GM19238 (cell line): ENCODE data around the gene ZDHHC7.

ENCODE experiments used
- DNase-seq: peaks from one replicate; pipeline ENCODE4 v3.0.0; 2011; ENCODE audit warnings: low spot score; ENCODE audit not compliant: insufficient read length

The ZDHHC7 gene

DNA sequence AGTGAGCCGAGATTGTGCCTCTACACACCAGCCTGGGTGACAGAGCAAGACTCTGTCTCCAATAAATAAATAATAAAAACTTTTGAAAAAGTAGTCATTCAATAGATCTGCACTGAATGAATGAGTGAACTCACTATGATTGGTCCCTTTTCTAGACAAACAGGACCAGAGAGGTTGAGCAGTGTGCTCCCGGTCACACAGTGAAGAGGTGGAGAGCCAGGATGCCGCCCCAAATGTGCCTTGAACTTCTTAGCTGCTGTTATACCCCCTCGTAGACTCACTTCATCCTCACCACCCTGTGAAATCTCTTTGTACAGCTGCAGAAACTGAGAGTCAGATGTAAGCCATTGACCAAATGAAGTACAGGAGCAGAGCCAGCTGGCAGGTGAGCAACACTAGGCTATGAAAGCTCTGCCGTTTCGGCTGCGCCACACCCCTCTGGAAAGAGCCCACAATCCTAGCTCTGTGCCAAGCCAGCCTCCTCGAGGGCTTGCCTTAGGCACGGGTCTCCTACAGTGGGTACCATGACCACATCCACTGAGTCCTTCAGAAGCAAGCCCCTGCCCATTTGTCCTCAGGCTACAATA lies 8.4 kb upstream of the ZDHHC7 start:
- no peak for DNase-seq

DNA sequence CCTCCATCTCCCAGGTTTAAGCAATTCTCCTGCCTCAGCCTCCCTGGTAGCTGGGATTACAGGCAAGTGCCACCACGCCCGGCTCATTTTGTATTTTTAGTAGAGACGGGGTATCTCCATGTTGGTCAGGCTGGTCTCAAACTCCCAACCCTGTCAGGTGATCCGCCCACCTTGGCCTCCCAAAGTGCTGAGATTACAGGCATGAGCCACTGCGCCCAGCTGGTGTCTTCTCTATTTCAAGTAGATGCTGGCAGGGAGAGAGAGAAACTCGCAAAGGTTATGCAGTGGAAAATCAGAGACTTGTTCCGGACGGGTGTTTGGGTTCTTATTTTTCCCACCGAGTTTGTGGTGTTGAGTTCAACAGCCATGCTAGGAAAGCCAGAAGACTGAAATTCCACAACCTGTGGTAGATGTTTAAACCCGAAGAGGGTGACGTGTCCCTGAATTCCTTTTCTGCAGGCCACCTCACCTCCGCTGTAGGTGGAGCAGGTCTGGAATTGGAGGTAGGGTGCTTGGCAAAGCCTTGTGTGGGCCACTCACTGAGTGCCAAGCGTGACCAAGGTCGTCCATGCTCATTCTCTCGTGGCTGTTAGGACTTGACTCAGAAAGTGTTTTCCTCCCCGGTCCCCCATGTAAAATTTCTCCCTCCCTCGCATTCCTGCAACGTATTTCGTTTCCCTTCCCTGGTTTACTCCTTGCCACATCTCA lies 7.3 kb upstream of the ZDHHC7 start:
- no peak for DNase-seq

DNA sequence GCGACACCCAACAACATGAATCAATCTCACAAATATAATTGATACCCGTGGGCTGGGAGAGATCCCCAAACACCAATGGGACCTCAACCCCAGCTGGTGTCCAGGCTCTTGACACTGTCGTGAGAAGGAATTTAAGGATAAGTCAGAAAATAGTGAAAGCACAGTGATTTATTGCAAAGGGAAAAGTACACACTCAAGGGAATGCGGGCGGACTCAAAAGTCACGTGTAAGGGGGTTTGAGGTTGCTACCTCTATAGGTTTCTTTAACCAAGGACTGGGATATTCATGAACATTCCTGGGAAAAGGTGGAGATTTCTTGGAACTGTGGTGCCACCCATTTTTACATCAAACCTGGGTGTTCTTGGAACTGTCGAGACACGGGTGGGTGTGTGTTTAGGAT lies 6.3 kb upstream of the ZDHHC7 start:
- DNase-seq: no peak

DNA sequence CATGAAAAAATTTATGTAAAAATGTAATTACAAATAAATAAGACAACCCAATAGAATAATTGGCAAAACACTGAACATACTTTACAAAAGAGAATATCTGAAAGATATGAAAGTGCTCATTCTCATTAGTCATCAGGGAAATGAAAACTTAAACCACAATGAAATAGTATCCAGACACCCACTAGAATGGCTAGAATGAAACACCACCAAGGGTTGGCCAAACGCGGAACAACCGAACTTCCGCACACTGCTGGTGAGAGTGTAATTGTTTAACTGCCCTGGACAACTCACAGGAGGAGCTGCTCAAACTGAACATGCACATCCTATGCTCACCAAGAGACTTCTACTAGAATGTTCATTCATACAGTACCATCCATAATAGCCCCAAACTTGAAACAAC lies 5.8 kb upstream of the ZDHHC7 start:
- DNase-seq: no peak

DNA sequence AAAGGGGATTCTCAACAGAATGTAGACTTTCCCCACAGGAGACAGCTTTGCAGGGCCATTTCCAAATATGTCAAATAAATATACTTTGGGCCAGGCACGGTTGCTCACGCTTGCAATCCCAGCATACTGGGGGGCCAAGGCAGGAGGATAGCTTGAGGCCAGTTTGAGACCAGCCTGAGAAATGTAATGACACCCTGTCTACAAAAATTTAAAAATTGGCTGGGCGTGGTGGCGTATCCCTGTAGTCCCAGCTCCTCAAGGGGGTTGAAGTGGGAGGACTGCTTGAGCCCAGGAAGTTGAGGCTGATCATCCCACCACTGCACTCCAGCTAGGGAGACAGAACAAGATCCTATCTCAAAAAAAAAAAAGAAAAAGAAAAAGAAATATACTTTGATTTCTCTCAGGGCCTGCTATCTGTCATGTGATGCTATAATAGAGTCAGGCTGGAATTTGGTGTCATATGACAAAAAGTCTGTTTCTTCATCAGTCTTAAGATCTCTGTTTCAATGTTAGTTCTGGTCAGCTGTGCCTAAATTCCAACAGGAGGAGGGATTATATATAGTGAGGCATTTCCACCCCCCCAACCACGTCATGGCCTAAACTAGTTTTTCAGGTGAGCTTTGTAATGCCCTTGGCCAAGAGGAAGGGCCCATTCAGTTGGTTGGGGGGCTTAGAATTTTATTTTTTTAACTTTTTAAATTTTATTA lies 4.3 kb upstream of the ZDHHC7 start:
- no peak for DNase-seq

DNA sequence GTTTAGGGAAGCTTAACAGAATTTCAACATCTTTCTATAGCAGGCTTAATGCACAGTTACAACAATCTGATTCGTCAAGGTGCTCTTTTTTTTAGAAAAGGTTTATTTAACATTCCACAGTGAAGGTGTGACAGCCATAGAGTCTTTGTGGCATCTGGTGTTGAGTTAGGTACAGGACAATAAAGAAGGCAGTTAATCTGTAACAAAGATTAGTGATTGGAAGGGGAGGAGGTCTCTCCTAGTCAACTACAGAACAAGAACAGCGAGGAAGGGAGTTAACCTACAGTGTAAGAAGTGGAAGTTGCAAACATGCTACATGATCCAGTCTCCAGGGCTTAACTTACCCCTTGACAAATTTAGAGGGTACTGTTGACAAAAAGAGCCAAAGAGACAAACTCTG lies 3.0 kb upstream of the ZDHHC7 start:
- DNase-seq: no peak

DNA sequence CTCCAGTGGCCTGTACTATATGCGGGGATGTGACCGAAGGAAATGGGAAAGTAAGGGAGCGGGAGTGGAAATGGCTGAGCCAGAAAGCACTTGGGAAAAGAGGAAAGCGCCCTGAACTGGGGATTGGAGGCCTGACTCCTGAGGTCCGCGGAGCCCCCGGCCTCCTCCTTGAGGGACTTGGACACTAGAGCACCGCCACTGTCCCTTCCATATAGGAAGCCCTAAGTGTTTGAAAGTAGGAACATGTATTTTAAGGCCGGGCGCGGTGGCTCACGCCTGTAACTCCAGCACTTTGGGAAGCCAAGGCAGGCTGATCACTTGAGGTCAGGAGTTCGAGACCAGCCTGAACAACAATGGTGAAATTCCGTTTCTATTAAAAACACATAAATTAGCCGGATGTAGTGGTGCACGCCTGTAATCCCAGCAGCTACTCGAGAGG lies 530 bp upstream of the ZDHHC7 start:
- DNase-seq: no peak

DNA sequence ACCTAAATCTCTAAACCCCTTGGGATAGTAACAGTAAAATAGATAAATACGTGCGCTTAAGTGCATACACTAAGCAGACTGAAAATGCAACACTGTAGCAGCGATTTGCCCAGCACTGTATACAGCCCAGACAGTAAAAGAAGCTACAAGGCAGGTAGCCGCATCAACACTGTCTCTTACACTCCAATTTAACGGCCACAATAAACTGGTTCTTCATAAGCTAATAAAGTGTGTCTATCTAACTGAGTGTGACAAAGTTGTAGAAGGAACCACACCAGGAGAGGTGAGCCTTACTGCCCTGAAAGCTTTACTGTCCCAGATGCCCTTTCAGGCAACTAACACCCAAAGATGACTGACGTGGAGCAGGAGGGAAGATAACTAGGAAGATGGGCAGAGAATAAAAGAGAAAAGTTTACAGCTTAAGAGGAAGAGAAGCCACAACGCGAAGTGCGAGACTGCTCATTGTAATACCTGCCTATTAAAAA lies 847 bp downstream of the ZDHHC7 start:
- no peak for DNase-seq

DNA sequence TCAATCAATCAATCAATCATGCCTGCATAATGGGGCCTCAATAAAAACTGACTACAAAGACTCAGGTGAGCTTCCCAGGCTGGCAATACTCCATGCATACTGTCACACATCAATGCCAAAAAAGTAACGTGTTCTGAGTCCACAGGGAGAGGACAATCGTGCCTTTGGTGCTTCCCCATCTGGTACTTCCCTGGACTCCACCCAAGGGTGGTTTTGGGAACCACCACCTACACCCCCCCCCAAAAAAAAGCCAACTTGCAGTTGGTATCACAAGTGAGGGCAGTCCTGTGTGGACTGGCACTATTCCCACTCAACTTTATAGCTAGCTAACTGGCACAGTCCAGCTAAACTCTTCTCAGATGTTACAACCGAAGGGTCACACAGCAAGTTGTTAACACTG lies 3.1 kb downstream of the ZDHHC7 start:
- DNase-seq: no peak

DNA sequence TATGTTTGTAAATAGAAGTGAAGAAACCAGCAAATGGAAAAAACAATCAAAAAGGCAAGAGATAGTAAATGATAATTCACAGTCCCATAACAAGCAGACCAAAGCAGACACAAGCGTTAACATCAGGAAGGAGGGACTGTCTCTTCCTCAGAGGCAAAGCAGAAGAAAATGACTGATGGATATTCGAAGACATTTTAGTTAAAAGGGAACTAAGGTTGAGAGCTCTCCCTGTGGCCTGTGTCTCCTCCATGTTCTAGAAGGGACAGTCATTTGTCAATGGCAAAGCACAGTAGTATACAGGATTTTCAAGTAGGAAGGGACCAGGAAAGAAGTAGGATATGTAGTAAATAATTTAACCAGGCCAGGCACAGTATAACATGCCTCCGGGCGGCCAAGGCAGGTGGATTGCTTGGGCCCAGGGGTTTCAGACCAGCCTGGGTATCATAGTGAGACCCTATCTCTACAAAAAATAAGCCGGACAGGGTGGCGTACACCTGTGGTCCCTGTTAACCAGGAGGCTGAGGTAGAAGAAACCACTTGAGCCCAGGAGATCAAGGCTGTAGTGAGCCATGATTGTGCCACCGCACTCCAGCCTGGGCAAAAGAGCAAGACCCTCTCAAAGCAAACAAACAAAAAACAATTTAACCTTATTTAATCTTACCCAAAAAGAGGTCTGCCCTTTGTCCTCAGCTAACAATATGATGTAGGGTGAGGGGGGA lies 3.7 kb downstream of the ZDHHC7 start:
- no peak for DNase-seq

DNA sequence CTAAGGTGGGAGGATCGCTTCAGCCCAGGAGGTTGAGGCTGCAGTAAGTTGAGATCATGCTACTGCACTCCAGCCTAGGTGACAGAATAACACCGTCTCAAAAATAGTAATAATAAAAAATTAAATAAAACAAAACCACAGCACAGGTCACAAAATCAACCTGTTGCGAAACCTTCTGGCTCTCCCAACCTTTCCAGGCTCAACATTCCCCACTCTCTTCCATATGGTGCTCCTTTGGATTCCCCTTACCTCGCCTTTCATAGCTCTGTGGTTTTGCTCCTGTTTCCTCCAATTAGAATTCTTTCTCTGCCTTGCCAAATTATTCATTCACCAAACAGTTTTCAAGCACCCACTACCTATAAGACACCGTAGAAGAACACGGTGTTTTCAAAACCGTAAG lies 4.7 kb downstream of the ZDHHC7 start:
- DNase-seq: no peak

DNA sequence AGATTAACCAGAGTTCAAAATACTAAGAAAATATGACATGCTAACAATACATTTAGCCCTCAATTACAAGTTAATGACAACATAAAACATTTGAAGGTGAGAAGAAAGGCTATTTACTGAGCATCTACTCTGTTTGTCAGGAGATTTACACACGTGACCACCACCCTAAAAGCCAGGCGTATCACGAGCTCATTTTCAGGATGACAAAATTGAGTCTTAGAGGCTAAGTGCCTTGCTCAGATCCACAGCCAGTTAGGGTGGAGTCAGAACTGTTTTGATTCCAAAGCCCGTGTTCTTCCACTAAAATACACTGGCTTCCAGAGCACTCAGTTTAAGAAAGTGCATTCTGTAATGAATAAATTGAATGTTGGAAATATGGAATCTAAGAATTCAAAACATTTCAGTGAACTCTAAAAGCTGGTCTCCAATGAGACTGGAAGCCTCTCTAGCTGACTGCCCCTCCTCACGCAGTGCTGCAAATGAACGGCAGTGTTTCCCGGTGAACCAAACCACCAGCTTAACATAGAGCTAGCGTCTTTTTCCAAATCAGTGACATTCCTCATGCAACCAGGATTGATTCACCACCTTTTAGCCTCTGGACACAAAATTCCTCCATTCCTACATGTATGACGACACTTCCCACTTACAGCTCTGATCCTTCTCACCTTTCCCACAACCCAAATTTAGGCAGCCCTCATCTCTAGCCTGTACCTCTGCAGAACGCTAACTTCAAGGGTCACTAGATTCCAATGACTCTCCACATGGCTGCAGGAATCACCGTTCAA lies 5.9 kb downstream of the ZDHHC7 start:
- DNase-seq: no peak

DNA sequence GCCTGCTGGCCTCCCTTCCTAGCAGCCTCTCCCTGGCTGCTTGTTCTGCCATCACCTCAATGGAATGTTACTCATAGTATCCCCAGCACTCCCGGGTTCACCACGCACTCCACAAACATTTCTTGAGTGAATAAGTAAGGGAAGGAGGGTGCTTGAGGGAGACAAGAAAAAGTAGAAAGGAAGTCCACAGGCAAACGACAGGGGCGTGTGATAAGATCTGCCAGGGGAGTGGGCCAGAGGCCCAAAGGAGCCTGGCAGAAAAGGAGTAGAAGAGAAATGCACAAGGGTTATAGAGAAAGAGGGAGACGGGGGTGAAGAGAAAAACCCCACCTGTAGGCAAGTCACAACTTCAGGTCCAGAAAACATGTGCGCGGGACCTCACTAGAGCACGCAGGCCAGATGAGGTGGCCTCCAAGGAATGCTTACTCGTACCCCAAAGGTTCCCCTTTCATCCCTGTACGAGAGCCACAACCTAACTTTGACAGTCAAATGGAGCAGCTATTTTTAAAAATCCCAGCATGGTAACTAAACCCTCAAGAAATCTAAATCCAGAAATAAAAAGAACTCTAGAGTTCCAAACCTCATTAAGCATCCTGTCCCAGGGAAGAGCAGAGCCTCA lies 6.6 kb downstream of the ZDHHC7 start:
- no peak for DNase-seq

DNA sequence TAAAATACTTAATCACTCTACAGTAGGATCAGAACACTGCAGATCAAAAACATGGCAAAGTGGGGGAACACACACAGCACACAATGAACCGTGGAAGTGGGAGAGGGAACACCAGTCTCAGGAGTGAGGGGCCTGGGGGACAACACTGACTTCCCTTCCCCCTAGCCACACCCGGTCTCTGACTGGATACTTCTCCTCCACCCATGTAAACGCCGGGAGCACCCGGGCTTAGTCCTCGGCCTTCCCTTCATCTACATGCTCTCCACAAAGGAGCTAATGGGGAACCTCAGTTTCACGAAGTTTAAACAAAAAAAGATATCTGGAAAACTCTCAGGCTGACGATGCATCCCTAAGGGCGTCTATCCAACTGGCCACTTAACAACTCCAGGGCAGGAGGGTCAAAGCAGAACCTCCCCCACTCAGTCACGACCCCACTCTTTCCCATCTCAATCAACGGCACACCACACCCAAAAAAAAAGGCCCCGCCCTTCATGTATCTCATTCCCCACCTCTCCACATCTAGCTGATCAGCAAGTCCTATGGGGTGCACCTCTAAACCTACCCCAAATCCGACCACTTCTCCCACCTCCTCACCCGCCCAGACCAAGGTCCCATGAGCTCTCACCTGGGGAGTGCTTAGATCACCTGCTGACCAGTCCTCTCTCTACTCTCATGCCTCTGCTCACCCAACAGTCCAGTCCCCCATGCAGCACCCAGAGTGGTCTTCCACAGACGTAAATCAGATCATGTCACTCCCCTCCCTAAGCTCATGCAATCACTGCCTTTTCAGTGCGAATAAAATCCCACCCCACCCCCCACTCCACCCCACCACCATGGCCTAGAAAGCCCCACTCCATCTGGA lies 7.4 kb downstream of the ZDHHC7 start:
- no peak for DNase-seq

DNA sequence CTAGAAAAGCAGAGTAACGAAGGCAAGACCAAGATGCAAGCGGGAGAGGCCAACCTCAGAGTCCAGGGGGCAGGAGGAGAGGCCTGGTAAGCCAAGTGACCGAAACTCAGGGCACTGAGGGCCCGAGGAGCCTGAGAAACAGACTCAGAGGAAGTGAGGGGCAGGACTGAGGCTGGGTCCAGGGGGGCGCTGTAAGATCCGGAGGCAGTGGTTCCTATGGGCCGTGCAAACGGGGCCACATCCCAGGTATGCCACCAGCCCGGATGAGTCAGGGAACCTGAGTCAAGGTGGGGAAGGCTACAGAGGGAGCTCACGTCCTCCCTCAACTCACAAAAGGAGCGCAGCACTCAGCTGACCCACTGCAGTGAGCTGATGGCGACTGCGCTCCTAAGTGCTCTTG lies 8.3 kb downstream of the ZDHHC7 start:
- DNase-seq: no peak

DNA sequence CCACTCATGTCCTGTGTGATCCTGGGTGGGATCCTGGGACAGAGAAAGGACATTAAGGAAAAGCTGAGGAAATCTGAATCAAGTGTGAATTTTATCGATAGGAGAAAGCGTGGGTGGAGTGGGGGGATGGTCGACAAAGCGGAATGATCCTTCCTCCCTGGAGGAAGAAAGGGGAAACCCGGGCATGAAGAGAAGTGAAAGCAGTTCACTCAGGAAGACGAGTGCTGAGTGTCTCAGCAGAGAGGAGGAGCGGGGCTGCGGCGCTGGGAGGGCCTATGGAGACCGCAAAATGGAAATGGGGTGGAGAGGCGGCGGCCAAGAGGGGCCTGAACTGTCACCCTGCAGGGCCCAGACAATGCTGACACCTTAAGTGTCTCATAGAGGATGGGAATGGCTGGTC lies 8.7 kb downstream of the ZDHHC7 start:
- DNase-seq: no peak

DNA sequence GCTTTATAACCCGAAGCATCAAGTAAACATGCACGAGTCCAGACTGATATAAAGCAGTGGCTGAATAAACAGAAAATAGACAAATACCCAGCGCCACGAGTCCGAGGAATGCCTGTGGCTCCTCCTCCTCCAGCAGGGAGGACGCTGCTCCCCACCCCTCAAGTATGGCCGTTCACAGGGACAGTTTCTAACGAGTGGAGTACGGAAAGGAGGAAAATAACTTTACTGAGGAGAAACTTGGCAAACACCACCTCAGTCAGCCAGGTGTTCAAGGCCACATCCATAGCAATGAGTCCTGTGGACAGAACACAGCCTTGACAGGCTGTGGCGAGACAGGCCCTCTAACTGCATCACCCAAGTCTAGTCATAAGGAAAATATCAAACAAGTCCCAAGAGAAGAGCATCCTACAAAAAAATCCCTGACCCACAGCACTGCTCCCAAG lies 9.2 kb downstream of the ZDHHC7 start:
- no peak for DNase-seq

DNA sequence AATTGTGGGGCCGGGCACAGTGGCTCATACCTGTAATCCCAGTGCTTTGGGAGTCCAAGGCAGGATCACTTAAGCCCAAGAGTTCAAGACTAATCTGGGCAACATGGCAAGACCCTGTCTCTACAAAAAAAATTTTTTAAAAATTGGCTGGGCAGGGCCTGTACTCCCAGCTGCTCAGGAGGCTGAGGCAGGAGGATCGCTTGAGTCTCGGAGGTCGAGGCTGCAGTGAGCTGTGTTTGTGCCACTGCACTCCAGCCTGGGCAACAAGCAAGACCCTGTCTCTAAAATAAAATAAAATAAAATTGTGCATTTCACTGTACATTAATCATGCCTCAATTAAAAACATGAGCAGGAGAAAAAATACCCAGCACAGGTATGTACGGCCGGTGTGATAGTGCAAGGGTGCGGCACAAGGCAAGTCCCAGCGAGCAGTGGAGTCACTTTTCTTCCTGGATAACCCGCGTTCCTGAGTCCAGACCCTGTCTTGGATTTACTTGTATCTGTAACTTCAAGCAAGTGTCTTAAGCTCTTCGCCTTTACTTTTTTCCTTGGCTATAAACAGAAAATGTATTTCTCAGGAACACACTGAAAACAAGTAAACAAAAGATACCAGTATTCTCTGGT lies 11.4 kb downstream of the ZDHHC7 start:
- no peak for DNase-seq

DNA sequence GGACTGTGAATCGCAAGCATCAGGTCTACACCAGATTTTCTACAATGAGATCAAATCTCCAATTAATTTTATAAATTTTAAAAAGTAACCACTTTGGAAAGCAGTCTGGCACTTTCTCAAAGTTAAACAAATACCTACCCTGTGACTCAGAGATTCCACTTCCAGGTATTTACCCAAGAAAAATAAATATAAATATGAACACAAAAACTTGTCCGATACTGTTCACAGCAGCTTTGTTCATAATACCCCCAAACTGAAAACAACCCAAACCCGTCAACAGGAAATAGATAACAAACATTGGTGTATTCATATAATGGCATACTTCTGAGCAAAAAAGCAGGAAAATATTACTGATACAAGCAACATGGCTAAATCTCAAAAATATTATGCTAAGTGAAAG lies 12.1 kb downstream of the ZDHHC7 start:
- no peak for DNase-seq
